ENCODE measurements around the gene EHMT2. TPM values are rescaled to one million over a fixed set of nuclear protein-coding genes. Genes with fewer than 3 reads are reported as not detected.
"Not testable (repeated sequence)": the region's sequence is repeated elsewhere in the genome, so short reads cannot be mapped to it uniquely, and the experiment has no call there.

EHMT2 gene
- total and polyA plus RNA-seq, 7 donors: 6.8 to 20.8 (median 8.4) TPM

- Histone ChIP-seq H3K4me3 (no peak overlapping the region), H3K36me3 (ENCODE audit: insufficient read depth in 1 of 2, low read depth in 1 of 2) (no peaks in the 10 kb centered on the region), H3K9me3 (no peaks in the 10 kb centered on the region), H3K4me1 (no peaks in the 10 kb centered on the region), H3K27ac (no peak overlapping the region), H3K27me3 (ENCODE audit: insufficient read depth in 3 of 3, low read length in 2 of 3) (peaks cover 0 to 3% (median 0%) of the 10 kb centered on the region in 3 donors)
- no peak for TF ChIP-seq CTCF (IDR thresholded peaks at IDR 0.05)
- intact Hi-C loops (cut with DNase I): no loop called here
- no peak for DNase-seq
- WGBS, 3 donors: 74 to 83% (median 82%) methylated on average over 8 of the region's 8 CpGs
- ATAC-seq: no peak
These were observed 20.7 kb upstream of the EHMT2 start for GRCh38 chr6:31918069-31918720.

GRCh38 chr6:31915756-31916155 is 18.3 kb upstream of the EHMT2 start:
- WGBS, 3 donors: 78 to 85% (median 82%) methylated on average over 6 of the region's 6 CpGs
- Histone ChIP-seq H3K27ac (no peak overlapping the region), H3K4me1 (no peaks in the 10 kb centered on the region), H3K27me3 (ENCODE audit: insufficient read depth in 3 of 3, low read length in 2 of 3) (peaks cover 0 to 8% (median 0%) of the 10 kb centered on the region in 3 donors), H3K36me3 (ENCODE audit: insufficient read depth in 1 of 2, low read depth in 1 of 2) (no peaks in the 10 kb centered on the region), H3K4me3 (no peak overlapping the region), H3K9me3 (no peaks in the 10 kb centered on the region)
- intact Hi-C loops (cut with DNase I): no loop called here
- TF ChIP-seq CTCF (IDR thresholded peaks at IDR 0.05): no peak
- ATAC-seq: no peak
- no peak for DNase-seq

- Histone ChIP-seq H3K4me3 (no peak overlapping the region), H3K27ac (no peak overlapping the region), H3K9me3 (no peaks in the 10 kb centered on the region), H3K36me3 (ENCODE audit: insufficient read depth in 1 of 2, low read depth in 1 of 2) (no peaks in the 10 kb centered on the region), H3K4me1 (no peaks in the 10 kb centered on the region), H3K27me3 (ENCODE audit: insufficient read depth in 3 of 3, low read length in 2 of 3) (peaks cover 0 to 8% (median 0%) of the 10 kb centered on the region in 3 donors)
- ATAC-seq (no peak), DNase-seq (no peak)
- intact Hi-C loops (cut with DNase I): no loop called here
- no peak for TF ChIP-seq CTCF (IDR thresholded peaks at IDR 0.05)
These were observed 17.9 kb upstream of the EHMT2 start for GRCh38 chr6:31915351-31915750.

- no peak for TF ChIP-seq CTCF (IDR thresholded peaks at IDR 0.05)
- ATAC-seq (no peak), DNase-seq (no peak)
- H3K36me3 ChIP-seq (ENCODE audit: insufficient read depth in 1 of 2, low read depth in 1 of 2): no peaks in the 10 kb centered on the region
- H3K27ac ChIP-seq: no peak overlapping the region
- 46 to 57% (median 52%) methylated on average over 11 of the region's 11 CpGs for WGBS, 3 donors
- intact Hi-C loops (cut with DNase I): no loop called here
- no peak overlapping the region for H3K4me3 ChIP-seq
- no peaks in the 10 kb centered on the region for H3K9me3 ChIP-seq
- peaks cover 0 to 8% (median 0%) of the 10 kb centered on the region in 3 donors for H3K27me3 ChIP-seq (ENCODE audit: insufficient read depth in 3 of 3, low read length in 2 of 3)
- H3K4me1 ChIP-seq: no peaks in the 10 kb centered on the region
These were observed 14.5 kb upstream of the EHMT2 start for GRCh38 chr6:31911826-31912585.

- intact Hi-C loops (cut with DNase I); H3K4me1 ChIP-seq; ATAC-seq; H3K36me3 ChIP-seq (ENCODE audit: insufficient read depth in 1 of 2, low read depth in 1 of 2); H3K27ac ChIP-seq; DNase-seq; H3K4me3 ChIP-seq; H3K27me3 ChIP-seq (ENCODE audit: insufficient read depth in 3 of 3, low read length in 2 of 3); H3K9me3 ChIP-seq: not testable (repeated sequence)
- WGBS, 3 donors: 56 to 69% (median 64%) methylated on average over 7 of the region's 7 CpGs
These were observed 11.8 kb upstream of the EHMT2 start for GRCh38 chr6:31909298-31909697.
